ENCODE data around the gene BICC1. TPM values are rescaled to one million over a fixed set of nuclear protein-coding genes. Genes with fewer than 3 reads are reported as not detected.

The BICC1 gene
- total and polyA plus RNA-seq, 10 donors: 0.86 to 5.4 (median 3.5) TPM

DNA sequence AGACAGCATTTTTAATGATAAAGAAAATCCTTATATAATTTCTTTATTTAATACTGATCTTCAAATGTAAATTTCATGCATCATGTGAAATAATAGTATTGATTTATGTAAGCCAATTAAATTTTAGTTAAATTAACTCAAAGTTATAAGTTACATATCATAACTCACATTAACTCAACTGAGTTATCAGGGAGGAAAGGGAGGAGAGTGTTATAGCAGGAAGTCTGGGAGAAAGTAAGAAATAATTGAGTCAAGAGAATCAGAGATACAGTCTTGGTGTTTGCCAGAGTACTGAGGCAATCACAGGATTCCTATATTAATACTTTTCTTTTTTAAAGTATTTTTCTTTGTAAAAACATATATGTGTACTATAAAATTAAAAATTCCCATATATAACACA, 4.0 kb downstream of the BICC1 start:
- Histone ChIP-seq H3K27ac (no peak overlapping the region), H3K27me3 (replicated peaks in 1 of 7) (peaks cover 0 to 44% (median 22%) of the 10 kb centered on the region in 7 donors), H3K9me3 (no peaks in the 10 kb centered on the region), H3K4me3 (no peak overlapping the region), H3K4me1 (peaks cover 3 to 24% (median 16%) of the 10 kb centered on the region in 6 donors), H3K36me3 (no peaks in the 10 kb centered on the region)
- no peak for DNase-seq
- intact Hi-C loops (cut with DNase I; ENCODE audit: low total_unique reads): no loop called here
- TF ChIP-seq, protein P1, sequence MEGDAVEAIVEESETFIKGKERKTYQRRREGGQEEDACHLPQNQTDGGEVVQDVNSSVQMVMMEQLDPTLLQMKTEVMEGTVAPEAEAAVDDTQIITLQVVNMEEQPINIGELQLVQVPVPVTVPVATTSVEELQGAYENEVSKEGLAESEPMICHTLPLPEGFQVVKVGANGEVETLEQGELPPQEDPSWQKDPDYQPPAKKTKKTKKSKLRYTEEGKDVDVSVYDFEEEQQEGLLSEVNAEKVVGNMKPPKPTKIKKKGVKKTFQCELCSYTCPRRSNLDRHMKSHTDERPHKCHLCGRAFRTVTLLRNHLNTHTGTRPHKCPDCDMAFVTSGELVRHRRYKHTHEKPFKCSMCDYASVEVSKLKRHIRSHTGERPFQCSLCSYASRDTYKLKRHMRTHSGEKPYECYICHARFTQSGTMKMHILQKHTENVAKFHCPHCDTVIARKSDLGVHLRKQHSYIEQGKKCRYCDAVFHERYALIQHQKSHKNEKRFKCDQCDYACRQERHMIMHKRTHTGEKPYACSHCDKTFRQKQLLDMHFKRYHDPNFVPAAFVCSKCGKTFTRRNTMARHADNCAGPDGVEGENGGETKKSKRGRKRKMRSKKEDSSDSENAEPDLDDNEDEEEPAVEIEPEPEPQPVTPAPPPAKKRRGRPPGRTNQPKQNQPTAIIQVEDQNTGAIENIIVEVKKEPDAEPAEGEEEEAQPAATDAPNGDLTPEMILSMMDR (IDR thresholded peaks at IDR 0.05 in 8 of 11, conservative IDR thresholded peaks at IDR 0.05 in 3 of 11): no peak
- no peak for TF ChIP-seq POLR2AphosphoS5 (IDR thresholded peaks at IDR 0.05)
- no peak for TF ChIP-seq POLR2A (IDR thresholded peaks at IDR 0.05)

DNA sequence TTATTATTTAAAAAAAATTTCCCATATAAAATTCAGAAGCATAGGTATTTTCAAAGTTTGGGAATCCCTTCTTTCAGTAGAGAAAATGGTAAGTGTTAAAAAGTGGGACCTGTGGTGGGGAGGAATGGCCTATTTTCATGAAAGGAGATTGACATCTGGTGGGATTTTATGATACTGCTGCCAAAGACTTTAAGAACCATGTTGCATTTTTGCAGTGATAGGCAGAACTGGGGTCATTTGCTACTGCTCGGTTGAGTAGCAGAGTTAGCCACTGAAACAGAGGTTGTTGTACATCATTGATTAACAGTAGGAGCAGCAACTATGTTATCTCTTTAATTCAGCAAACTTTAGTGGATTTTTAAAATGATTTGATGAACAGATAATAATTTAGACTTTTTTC, 4.4 kb downstream of the BICC1 start:
- Histone ChIP-seq H3K9me3 (no peaks in the 10 kb centered on the region), H3K4me3 (no peak overlapping the region), H3K27ac (no peak overlapping the region), H3K4me1 (peaks cover 2 to 21% (median 15%) of the 10 kb centered on the region in 6 donors), H3K27me3 (replicated peaks in 1 of 7) (peaks cover 0 to 40% (median 18%) of the 10 kb centered on the region in 7 donors), H3K36me3 (no peaks in the 10 kb centered on the region)
- DNase-seq: no peak
- intact Hi-C loops (cut with DNase I; ENCODE audit: low total_unique reads): no loop called here
- 3 to 91% (median 46%) methylated on average over 1 of the region's 1 CpG for WGBS, 5 donors
- TF ChIP-seq, protein P1 (IDR thresholded peaks at IDR 0.05 in 8 of 11, conservative IDR thresholded peaks at IDR 0.05 in 3 of 11): no peak
- TF ChIP-seq POLR2AphosphoS5 (IDR thresholded peaks at IDR 0.05): no peak
- no peak for TF ChIP-seq POLR2A (IDR thresholded peaks at IDR 0.05)

DNA sequence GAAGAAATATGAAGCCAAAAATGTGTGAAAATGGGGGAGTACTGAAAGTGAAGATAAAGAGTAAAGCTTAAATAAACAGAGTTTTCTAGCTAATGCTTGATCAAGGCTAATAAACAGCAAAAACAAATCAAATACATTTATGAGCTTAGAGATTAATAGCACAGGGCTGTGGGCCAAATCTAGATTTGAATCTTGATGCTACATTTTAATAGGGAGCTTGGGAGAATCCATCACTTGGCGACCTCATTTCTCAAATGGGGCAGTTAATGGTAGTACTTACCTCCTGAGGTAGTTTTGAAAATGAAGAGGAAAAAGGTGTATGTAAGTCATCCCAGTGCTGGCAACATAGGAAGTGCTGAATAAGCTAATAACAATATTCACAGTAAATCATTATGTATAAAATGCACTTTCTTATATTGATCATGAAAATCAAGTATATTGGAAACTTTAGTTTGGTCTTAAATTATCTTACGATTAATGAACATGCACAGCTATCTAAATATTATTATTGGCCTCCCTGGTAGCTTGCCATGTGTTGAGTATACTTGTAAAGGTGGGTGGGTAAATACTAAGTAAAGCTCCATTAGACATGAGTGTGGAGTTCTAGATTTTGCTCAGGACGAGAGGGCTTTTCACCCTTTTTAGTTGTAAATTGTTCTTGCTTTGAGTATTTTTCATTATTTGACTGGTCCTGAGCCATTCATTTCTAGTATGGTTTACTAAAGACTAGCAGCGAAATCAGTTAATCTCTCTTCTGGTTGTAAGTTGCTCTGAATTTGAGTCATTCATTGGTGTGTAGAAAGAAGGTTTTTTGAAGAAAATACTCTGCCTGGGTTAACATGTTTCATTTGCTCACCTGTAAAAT, 5.1 kb downstream of the BICC1 start:
- Histone ChIP-seq H3K36me3 (no peaks in the 10 kb centered on the region), H3K27me3 (replicated peaks in 1 of 7) (peaks cover 0 to 33% (median 13%) of the 10 kb centered on the region in 7 donors), H3K27ac (no peak overlapping the region), H3K4me3 (no peak overlapping the region), H3K9me3 (no peaks in the 10 kb centered on the region), H3K4me1 (peaks cover 0 to 17% (median 12%) of the 10 kb centered on the region in 6 donors)
- DNase-seq: no peak
- 48 to 77% (median 63%) methylated on average over 4 of the region's 4 CpGs for WGBS, 5 donors
- intact Hi-C loops (cut with DNase I; ENCODE audit: low total_unique reads): no loop called here
- TF ChIP-seq, protein P1 (IDR thresholded peaks at IDR 0.05 in 8 of 11, conservative IDR thresholded peaks at IDR 0.05 in 3 of 11): no peak
- TF ChIP-seq POLR2AphosphoS5 (IDR thresholded peaks at IDR 0.05) (no peak), POLR2A (IDR thresholded peaks at IDR 0.05) (no peak)

DNA sequence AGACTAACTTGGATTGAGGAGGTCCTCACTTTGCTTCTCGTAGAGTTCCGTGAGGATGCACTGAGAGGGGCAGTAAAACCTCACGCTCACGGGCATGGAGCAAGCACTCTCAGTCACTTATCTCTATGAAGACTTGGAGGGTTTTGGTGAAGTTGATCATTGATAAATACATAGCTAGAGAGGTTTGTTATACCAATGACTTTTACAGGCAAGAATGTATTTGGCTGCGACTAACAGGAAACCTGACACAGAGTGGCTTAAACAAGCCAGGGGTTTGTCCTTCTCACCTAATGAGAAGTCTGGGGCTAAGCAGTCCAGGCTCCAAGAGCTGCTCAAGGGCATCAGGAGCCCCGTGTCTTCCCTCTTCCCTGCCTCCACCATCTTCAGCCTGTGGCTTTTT, 6.1 kb downstream of the BICC1 start:
- Histone ChIP-seq H3K4me1 (peaks cover 0 to 8% (median 4%) of the 10 kb centered on the region in 6 donors), H3K9me3 (no peaks in the 10 kb centered on the region), H3K27me3 (replicated peaks in 1 of 7) (peaks cover 0 to 23% (median 5%) of the 10 kb centered on the region in 7 donors), H3K36me3 (no peaks in the 10 kb centered on the region), H3K4me3 (no peak overlapping the region), H3K27ac (no peak overlapping the region)
- DNase-seq: no peak
- intact Hi-C loops (cut with DNase I; ENCODE audit: low total_unique reads): no loop called here
- TF ChIP-seq POLR2A (IDR thresholded peaks at IDR 0.05) (no peak), POLR2AphosphoS5 (IDR thresholded peaks at IDR 0.05) (no peak)
- TF ChIP-seq, protein P1 (IDR thresholded peaks at IDR 0.05 in 8 of 11, conservative IDR thresholded peaks at IDR 0.05 in 3 of 11): no peak
- WGBS, 5 donors: 62 to 84% (median 81%) methylated on average over 6 of the region's 6 CpGs

Measured in spleen (tissue), 11 donors.